NCI-H345 treated with DMSO at 0.1 percent for 48 hours (cell line): Measurements from ENCODE around the gene MEG3.

Experiments
- DNase-seq: peaks from one replicate; lab custom pipeline; 2025; ENCODE audit not compliant: unreplicated experiment; lab: John Stamatoyannopoulos, UW

Gene MEG3

DNA sequence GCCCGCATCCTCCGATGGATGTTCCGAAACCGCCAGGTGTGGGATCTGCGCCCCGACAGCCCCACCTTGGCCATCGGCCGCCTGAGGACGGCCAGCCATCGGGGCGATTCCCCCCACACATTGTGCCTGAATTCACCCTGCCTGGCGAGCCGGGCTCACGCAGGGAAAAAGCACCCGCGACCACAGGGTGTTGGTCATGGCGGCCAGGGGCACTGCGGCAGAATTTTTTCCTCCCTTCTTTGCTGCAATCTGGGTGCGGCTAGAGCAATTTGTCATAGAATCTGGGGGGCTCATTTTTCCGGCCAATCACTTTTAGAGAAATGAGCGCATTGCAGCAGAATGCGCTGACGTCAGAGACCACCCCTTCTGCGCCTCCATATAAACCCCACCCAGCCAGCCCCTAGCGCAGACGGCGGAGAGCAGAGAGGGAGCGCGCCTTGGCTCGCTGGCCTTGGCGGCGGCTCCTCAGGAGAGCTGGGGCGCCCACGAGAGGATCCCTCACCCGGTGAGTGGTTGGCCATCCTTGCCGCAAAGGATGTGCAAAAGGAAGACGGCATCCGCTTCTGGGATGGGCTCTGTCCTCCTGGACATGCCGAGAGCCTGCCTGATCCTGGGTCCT, at the start of gene MEG3:
MEG3 (plus strand) TSS at position 406 of the 619 bp plus-strand sequence.
- no peak for DNase-seq

DNA sequence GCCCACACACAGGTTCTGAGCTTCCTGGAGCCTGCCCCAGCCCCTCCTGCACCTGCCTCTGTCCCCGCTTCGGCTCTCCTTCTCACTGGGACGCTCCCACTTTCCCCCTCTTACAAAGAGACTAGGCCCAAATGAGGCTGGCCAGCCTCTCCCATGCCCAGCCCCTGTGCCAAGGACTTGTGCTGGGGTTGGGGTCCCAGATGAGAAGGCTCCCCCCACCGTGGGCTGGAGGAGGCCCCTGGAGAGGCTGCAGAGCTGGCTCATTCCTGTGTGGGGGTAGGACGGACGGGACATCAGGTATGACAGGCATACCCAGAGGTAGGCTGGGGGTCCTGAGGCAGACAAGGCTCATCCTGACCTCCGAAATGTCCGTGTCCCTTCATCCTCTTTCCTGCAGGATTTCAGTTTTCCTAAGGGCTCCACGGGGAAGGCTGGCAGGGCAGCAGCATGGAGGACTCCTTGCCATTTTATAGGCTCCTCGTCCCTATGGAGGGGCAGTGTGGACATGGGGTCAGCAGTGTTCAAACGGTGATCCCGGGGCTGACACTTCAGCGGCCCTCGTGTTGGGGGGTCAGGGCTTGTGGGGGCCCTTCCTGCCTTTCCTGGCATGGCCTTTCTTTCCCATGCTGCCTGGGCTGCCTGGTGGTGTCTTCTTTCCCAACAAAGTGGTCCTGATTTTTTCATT, 49.1 kb upstream of the MEG3 start:
- no peak for DNase-seq

DNA sequence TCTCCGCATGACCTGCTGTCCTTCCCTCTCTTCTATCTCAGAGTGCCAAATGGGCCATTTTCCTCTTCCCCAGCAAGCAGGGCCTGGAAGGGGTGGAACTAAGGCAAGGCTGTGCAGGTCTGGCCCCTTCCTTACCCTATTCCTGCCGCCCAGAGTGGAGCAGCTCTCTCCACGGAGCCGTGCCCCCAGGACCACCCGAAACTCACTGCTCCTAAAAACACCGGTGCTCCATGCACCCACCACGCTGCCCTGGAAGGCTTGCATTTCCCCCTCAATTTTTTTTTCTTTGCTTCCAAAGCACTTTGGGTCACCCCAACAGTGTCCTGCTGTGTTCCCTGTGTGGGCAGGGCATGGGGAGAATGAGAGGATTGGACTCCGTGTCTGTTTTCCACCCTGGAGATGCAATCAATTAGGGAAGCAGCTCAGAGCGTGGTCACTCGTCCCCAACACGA, 48.5 kb upstream of the MEG3 start:
- no peak for DNase-seq

DNA sequence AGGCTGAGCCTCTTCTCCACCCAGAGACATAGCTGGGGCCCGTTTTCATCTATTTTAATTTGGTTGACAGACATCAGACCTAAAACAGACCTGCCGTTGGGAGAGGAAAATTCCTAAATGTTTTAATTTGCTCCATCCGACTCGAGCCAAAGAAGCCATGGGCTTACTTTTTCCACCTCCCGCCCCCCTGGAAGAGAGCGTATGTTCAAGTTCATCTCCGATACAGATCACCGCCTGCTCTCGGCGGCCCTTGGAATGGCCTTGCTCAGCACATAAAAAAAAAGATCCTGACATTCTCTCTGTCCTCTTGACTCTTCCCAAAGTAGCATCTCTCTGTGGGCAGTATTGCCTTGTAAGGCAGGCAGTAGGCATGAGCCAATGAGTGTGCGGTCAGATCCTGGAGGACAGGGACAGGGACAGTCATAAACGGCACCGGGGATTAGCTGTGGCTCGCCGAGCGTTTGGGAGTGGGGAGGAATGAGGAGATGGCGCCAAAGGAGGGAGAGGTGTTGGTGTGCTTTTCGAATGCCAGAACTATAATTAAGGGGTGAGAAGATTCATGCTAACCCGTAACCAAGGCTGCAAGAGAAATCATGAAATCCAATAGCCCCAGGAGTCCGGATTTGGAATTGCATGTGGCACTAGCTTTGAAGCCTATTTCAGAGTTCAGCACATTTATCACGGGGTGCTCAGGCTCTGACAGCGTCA, 47.9 kb upstream of the MEG3 start:
- DNase-seq, result no peak

DNA sequence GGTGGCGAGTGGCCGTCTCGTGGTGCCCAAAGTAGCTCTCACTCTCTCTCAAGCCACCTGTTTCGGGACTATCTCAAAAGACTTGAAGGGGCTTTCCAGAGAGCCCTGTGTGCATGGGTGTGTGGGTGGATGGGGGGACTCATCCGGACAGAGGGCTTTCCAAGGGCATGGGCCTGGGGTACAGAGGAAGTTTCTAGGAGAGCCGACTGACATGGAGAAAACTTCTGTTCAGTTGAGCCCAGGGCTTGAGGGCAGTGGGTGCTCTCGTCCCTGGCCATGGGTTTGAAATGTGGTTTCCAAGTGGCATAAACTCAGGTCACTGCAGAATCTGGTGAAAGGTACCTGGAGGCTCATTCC, 47.4 kb upstream of the MEG3 start:
- no peak for DNase-seq

DNA sequence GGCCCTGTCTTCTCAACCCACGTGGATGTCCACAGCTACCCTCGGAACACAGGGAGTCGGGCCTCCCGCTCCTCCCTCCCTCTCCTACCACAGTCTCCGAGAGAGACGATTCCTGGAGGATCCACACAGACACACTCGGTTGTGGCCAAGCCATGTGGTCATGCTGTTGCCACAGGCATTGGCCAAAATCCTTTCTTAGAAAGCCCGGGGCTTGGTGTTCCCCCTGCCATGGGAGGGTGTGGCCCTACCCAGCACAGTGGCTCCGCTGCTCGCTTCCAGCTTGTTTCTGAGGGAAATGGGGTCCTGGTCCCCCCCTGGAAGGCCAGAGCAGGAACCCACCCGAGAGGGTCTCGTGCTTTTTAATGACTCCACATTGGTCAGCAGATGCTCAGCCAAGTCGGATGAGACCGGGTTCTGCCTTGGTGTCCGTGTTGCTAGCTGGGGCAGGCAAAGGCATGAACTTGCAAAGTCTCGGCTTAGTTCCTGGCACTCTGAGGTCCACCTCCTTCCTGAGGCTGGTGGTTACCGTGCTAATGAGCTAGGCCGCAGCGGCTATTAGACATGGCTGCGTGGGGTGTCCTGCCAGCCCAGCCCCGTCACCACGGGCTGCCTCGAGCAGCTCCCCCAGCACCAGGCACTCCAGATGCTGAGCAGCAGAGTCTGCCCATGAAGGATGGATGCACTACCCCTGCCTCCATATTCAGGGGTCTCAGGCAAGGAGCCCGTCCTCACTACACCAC, 46.8 kb upstream of the MEG3 start:
- DNase-seq, result no peak

DNA sequence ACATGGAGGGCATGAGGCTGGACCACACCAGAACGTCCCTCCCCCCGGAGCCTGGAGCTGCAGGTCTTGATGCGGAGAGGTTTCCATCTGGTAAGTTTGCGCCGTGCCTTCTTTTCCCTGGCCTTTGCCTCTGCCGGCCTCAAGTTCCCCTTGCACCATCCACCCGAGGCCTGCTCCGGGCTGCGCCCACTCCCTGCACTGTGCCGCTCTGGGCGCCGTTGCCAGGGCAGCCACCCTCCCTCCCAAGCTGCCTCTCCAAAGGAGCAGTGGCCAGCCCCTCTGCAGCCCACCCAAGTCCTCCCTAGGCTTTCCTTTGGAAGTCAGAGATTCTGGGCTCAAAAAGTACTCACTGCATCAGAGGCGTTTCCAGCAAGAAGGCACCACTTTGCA, 46.2 kb upstream of the MEG3 start:
- no peak for DNase-seq

DNA sequence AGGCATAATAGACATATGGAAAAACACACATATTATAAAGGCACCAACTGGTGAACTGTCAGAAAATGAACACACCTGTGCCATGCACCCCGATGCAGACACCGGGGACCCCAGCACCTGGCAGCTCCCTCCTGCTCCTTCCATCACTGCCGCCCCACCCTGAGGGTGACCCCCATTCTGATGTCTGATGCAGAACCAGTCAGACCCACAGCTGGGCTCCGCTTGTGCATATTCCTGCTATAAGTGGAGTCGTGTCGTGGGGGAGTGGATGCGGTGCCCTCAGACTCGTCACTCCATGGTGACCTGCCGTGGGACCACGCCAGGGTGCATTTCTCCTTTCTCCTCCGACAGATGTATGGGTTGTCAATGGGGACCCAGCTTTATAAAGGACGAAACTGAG, 45.7 kb upstream of the MEG3 start:
- DNase-seq, result no peak

DNA sequence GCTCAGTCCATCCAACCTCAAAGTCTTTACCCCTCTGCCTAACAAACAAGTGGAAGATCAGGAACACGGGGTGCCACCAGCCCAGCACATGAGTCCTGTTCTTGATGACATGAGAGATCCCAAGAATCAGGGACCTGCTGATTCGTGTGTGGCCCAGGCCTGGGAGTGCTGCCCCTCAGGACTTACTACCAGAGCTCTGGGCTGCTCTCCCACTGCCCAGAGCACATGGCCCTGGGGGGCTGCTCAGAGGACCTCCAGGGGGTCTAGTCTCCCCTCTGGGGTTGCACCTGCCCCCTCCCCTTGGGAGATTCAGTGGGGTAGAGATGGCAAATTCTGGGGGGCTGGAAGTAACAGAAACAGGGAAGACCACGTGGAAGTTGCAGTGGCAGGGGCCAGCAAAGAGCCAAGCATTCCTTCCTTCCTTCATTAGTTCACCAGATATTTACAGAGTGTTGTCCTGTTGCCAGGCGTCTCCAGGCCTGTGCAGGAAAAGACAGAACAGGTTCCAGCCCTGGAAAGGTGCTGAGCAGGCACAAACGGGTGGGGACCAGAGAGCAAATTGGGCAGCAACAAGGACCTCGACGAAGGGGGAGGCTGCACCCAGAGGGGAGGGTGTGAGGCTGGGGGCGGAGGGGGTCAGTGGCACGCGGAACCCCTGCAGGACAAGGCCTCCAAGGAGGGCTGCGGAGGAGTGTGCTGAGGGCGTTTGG, 45.1 kb upstream of the MEG3 start:
- DNase-seq, result no peak

DNA sequence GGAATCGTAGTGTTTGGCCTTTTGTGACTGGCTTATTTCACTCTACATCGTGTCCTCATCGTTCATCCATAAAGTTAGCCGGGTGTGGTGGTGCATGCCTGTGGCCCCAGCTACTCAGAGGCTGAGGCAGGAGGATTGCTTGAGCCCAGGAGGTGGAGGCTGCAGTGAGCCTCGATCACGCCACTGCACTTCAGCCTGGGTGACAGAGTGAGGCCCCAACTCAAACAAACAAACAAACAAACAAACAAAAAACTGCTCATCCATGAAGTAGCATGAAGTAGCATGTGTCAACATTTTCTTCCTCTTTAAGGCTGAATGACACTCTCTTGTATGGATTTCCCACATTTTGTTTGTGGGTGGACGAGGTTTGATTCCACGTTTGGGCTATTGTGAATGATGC, 44.0 kb upstream of the MEG3 start:
- DNase-seq, result no peak

DNA sequence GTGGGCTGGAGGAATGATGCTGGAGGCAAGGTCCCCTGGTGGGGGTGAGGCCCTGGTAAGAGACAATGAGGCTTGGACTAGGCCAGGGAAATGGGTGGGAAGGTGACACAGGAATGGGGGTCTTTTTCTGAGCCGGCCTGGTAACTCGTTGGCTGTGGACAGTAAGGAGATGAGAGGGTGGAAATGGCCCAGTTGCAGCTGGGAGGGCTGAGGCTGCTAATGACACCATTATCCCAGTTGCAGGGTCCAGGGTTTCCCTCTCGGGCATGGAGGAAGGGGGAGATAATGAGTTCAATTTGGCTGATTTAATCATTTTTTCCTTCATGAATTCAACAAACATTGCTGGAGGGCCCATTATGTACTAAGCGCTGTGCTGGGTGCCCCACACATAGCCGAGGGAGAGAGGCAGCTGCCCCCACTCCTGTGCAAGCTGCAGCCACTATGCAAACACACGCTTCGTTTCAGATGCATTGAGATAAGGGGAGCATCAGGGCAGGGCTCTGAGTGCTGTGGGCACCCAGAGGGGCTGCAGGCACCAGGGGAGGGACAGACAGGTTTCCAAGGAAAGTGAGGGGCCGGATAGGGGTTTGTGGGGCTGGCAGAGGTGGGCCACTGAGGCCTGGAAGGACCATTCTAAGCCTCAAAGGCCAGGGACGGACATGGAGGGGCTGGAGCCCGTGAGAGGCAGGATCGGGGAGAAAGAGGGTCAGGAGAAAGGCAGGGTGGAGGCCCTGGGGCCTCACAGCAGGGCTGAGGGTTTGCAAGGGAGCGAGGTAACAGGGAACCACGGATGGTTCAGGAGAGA, 43.2 kb upstream of the MEG3 start:
- DNase-seq, result peak; percentile 80

DNA sequence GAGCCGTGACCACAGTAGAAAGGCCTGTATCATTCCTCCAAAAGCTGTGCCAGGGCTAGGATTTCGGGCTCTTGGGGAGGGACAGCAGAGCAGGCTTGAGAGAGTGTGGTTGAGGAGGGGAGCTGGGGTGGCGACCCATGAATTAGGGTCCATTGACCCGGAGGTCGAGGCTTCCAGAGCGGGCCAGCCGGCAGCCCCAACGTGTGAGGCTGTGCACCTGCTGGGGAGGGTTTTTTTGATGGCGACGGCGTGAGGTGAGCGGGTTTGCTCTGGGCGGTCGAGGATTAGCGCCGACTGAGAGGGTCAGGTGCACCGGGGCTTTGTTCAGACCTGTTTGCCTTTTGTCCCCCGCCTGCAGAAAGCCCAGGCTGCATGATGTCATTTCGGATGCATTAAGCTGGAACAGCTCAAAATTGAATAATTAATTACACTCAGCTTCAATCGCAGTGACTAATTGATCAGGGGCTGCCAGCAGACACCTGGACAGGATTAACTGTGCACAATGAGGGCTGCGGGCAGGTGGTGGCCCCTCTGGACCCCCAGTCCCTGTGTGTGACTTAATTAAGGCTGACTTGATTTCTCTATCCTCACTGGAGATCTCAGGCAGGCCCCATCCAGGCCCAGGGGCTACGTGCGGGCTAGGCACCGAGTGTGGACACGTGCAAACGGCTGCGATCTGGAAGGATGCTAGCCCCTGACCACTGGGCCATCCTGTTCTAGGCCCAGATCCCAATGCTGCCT, 42.1 kb upstream of the MEG3 start:
- peak; percentile 93 for DNase-seq

DNA sequence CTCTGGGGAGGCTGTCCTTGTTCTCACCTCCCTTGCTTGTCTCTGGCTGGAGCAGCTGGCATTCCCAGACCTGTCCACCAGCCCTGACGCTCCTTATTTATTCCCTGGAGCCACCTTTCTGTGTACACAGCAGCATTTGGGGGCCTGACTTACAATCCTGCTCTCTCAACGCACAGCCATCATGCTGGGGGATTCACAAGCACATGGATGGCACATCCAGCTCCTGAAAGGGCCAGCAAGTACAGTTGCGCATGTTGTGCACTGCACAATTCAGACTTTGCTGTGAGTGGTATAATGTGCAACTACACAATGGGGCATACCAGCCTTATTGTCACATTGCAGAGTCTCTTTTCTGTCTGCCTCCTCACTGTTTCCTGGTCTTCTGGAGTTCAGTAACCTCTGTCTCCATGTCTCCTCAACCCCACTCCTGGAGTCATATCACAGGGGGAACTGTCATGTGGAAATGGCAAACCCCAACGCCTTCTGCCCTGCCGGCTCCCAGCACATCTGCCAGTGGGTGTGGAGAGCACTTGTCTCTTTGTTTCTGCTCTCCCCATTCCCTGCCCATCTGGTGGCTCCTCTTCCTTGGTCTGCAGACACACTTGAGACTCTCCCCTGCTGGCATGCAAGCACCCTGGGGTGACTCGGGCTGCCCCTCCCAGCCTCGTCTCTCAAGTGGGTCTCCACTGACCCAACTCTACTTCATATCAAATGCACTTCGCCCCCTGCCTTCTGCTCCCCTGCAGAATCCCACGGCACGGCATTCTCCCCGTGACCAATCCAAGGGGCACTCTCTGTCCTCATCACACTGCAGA, 41.2 kb upstream of the MEG3 start:
- DNase-seq, result peak; percentile 80

DNA sequence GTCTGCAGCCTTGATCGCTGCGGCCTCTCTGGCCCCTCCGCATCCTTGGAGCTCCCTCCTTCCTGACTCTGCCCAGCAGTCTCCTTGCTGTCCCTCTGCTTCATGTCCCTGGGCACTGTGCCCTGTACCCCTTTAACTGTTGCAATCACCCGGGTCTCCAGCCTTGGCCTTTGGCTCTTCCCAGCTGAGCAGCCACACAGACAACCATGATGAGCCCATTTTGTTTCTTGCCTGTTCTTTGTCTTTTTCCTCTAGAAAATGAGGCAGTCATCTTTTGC, 40.6 kb upstream of the MEG3 start:
- no peak for DNase-seq

DNA sequence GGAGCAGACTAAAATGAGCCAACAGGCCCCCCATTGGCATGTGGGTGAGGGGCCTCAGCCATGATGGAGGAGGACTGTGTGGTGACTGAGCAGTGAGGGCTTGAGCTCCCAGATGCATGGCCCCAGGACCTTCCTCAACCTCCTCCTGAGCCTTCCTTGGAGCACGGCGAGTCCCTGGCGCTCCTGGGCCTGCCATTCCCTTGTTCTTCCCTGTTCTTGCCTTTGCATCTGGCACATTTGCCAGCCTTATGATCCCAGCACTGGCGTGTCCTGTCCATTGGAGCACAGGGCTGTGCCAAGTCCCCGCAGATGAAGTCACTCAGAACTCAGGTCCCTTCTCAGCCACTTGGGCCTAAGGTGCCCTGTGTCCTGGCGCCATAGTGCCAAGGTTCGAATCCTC, 40.3 kb upstream of the MEG3 start:
- DNase-seq, result no peak

DNA sequence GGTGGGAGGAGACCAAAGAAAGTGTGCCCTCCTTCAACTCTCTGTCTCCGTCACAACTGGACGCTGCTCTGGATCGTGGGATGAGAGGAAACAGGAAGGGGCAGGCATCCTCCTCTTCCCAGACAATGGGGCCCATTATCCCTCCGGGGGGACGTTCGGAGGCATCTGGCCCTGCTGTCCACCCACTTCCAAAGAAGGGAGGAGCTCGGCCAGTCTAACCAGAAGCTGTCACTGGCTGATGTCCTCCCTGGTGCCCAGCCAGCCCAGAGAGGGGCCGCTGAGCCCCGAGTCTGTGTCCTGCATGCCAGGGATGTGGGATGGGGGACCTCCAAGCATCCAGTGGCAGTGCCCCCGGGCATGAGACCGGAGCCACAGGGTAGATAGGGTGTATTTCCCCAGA, 39.8 kb upstream of the MEG3 start:
- no peak for DNase-seq

DNA sequence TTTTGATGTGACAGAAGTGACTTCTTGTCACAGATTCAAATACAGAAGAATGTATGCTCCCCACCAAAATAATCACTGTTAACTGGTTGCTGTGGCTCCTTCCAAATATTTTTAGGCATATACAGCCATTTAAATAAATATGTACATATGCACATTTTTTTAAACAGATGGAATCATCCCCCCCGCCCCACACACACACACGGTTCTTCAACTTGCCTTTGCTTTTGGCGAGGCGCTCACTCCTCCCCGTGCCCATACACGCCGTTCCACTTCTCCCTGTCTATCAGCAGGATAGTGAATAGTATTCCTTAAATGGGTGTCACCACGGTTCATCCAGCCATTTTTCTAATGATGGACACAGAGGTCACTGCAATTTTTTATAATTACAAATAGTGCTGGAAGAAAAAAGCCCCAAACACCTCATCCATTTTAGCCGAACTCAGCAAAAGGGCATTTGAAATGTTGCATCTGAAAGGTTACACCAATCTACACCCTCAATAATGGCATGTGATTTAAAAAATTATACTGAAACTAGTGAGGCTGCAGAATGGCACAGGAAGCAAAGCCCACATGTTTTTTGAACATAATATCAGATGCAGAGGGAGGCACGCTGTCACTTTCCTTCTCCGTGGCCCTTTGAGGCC, 39.2 kb upstream of the MEG3 start:
- DNase-seq, result no peak

DNA sequence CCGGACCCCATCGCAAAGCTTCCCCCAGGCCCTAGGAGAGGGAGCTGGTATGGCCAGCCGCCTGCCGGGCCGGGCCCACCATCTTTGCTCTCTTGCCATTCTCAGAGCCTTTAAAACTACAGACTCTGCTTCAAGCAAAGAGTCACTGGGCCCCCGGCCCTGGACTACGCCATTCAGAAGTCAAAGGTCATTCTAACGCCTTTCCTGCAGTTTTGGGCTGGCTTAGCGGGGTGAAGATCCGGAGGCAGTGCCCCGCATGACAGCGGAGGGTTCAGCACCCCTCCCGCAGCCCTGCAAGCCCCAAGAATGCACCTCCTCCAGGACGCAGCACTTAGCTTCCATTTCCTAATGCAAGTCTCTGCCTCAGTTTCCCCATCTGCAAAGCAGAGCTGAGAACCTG, 38.3 kb upstream of the MEG3 start:
- DNase-seq, result no peak

DNA sequence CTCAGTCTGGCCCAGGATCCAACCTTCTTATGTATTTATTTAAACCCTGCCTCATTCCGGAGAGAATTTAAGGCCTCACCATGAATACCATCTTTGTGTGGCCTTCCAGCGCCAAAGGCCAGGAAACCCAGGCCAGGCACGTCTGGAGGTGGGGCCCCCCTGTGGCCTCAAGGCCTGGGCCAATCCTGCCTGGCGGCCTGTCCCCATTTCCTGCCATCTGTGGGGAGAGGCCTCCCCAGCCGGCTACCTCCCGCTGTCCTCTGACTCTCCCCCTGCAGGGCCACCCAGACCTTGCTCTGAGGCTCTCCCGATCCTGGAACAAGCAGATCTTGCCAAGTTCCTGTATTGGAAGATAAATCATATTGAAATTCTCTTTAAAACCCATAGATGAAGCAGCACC, 37.4 kb upstream of the MEG3 start:
- no peak for DNase-seq
